Right cardiac atrium (tissue), 5 donors: ENCODE results near the gene ATG7. TPM values are rescaled to one million over a fixed set of nuclear protein-coding genes. Genes with fewer than 3 reads are reported as not detected.
"Not testable (repeated sequence)": the region's sequence is repeated elsewhere in the genome, so short reads cannot be mapped to it uniquely, and the experiment has no call there.

Experiments used
- ATAC-seq, 2 donors: fragments of 200-7000 bp; cut with Tn5 transposase; one replicate each; pipeline versions ENCODE4 v1.8.0 to v1.9.1; 2020; ENCODE audit warnings: moderate library complexity in 2 of 2, mild to moderate bottlenecking in 1 of 2
- DNase-seq, 3 donors: peaks; one replicate each; pipeline ENCODE4 v3.0.0-alpha.2; 2020
- H3K27ac ChIP-seq: one replicate; pipeline ENCODE4 v1.5.1; 2013; ENCODE audit warnings: mild to moderate bottlenecking, low read length, control low read depth, moderate library complexity
- H3K27me3 ChIP-seq: one replicate; pipeline ENCODE4 v1.6.1; 2013; ENCODE audit not compliant: control insufficient read depth, insufficient read depth
- H3K4me1 ChIP-seq: one replicate; pipeline ENCODE4 v1.6.1; 2013; ENCODE audit warnings: low read length; ENCODE audit not compliant: control insufficient read depth, insufficient read depth
- H3K4me3 ChIP-seq: one replicate; pipeline ENCODE4 v1.5.1; 2013; ENCODE audit warnings: low read length, control low read depth
- H3K9me3 ChIP-seq: one replicate; pipeline ENCODE4 v1.6.1; 2013; ENCODE audit warnings: low read length; ENCODE audit not compliant: control insufficient read depth
- WGBS: extraction: QIAGEN DNeasy Blood & Tissue Kit; methylation state at CpG from one replicate; pipeline ENCODE4 v1.1.7; 2013; 5-methylcytosine and 5-hydroxymethylcytosine counted together
- intact Hi-C, 4 donors: fragments of 100-400 bp; cut with DNase I; formaldehyde crosslinking; loops; one replicate each; pipeline versions ENCODE4 v1.11.0 to v1.14.0; 2022 to 2023
- polyA plus RNA-seq: library from polyadenylated mRNA; stranded (reverse); fragments of 200-250 nt; gene quantifications from one replicate; pipeline ENCODE4 v1.2.3, GENCODE V29; 2013
- total RNA-seq, 4 donors: library from RNA; stranded (reverse); fragmentation: NEBNext Ultra II Directional; extraction: Animal tissue kit (Norgen Biotek cat#: 25700); gene quantifications; one replicate each; pipeline ENCODE4 v1.2.1, GENCODE V29; 2021
- donor health status: healthy with polysubstance abuse.
- donor health status: DM: no; HTN: yes; CAD: no.
- donor health status: DM: no; HTN: no; CAD: no.
- donor health status: DM: no; HTN: yes; CAD: no; lungs with severe emphysema.
- donor health status: DM: yes; HTN: yes; CAD: no.

The ATG7 gene
- total and polyA plus RNA-seq, 5 donors = 5.9 to 22.3 (median 19.6) TPM

- Histone ChIP-seq H3K4me3 (no peak overlapping the region), H3K27ac (no peak overlapping the region), H3K4me1 (no peaks in the 10 kb centered on the region), H3K9me3 (no peaks in the 10 kb centered on the region), H3K27me3 (no peaks in the 10 kb centered on the region)
- intact Hi-C loops = no loop called here
- WGBS = 92% methylated on average over 3 of the region's 3 CpGs
- DNase-seq (no peak), ATAC-seq (no peak)
These were observed 159.1 kb downstream of the ATG7 start for GRCh38 chr3:11431319-11431718.

- Histone ChIP-seq H3K9me3 (no peaks in the 10 kb centered on the region), H3K4me1 (no peaks in the 10 kb centered on the region), H3K4me3 (no peak overlapping the region), H3K27ac (peak overlapping the region; percentile 49), H3K27me3 (no peaks in the 10 kb centered on the region)
- DNase-seq (peak; percentile 71 to 88 (median 83)), ATAC-seq (peak; percentile 82 to 95)
- intact Hi-C loops = no loop called here
- WGBS = 24% methylated on average over 3 of the region's 3 CpGs
These were observed 161.9 kb downstream of the ATG7 start for GRCh38 chr3:11434017-11434526.

GRCh38 chr3:11434563-11435096 is 162.4 kb downstream of the ATG7 start:
- Histone ChIP-seq H3K27me3 (no peaks in the 10 kb centered on the region), H3K27ac (peak overlapping the region; percentile 49), H3K4me3 (no peak overlapping the region), H3K9me3 (no peaks in the 10 kb centered on the region), H3K4me1 (no peaks in the 10 kb centered on the region)
- intact Hi-C loops = no loop called here
- 62% methylated on average over 6 of the region's 6 CpGs for WGBS
- DNase-seq = no peak
- ATAC-seq = peak; percentile 15 to 45

- intact Hi-C loops = no loop called here
- no peak for DNase-seq
- H3K9me3 ChIP-seq = no peaks in the 10 kb centered on the region
- no peak overlapping the region for H3K27ac ChIP-seq
- no peak for ATAC-seq
- H3K4me3 ChIP-seq = no peak overlapping the region
- WGBS = 94% methylated on average over 7 of the region's 7 CpGs
- H3K27me3 ChIP-seq = no peaks in the 10 kb centered on the region
- H3K4me1 ChIP-seq = no peaks in the 10 kb centered on the region
These were observed 163.4 kb downstream of the ATG7 start for GRCh38 chr3:11435440-11436165.

GRCh38 chr3:11436775-11437174 is 164.6 kb downstream of the ATG7 start:
- WGBS = 77% methylated on average over 2 of the region's 2 CpGs
- ATAC-seq = no peak
- intact Hi-C loops = no loop called here
- Histone ChIP-seq H3K4me3 (no peak overlapping the region), H3K4me1 (no peaks in the 10 kb centered on the region), H3K27me3 (no peaks in the 10 kb centered on the region), H3K9me3 (no peaks in the 10 kb centered on the region), H3K27ac (no peak overlapping the region)
- no peak for DNase-seq

GRCh38 chr3:11437506-11437905 is 165.3 kb downstream of the ATG7 start:
- ATAC-seq = no peak
- no peaks in the 10 kb centered on the region for H3K27me3 ChIP-seq
- H3K4me3 ChIP-seq = no peak overlapping the region
- intact Hi-C loops = no loop called here
- WGBS = 93% methylated on average over 6 of the region's 6 CpGs
- H3K27ac ChIP-seq = no peak overlapping the region
- no peaks in the 10 kb centered on the region for H3K4me1 ChIP-seq
- no peak for DNase-seq
- H3K9me3 ChIP-seq = no peaks in the 10 kb centered on the region

GRCh38 chr3:11438646-11439045 is 166.4 kb downstream of the ATG7 start:
- Histone ChIP-seq H3K4me1 (no peaks in the 10 kb centered on the region), H3K9me3 (no peaks in the 10 kb centered on the region), H3K27me3 (no peaks in the 10 kb centered on the region), H3K4me3 (no peak overlapping the region), H3K27ac (no peak overlapping the region)
- WGBS = 43% methylated on average over 2 of the region's 2 CpGs
- ATAC-seq (peak; percentile 56 to 65), DNase-seq (peak in 2 of 3 donors; percentile 36 to 72)
- intact Hi-C loops = no loop called here

- DNase-seq, intact Hi-C loops, H3K27me3 ChIP-seq, ATAC-seq, H3K9me3 ChIP-seq, H3K27ac ChIP-seq, H3K4me1 ChIP-seq, H3K4me3 ChIP-seq: not testable (repeated sequence)
- 87% methylated on average over 7 of the region's 7 CpGs for WGBS
These were observed 169.1 kb downstream of the ATG7 start for GRCh38 chr3:11441346-11441745.

- Histone ChIP-seq H3K4me3 (no peak overlapping the region), H3K27me3 (no peaks in the 10 kb centered on the region), H3K27ac (no peak overlapping the region), H3K9me3 (no peaks in the 10 kb centered on the region), H3K4me1 (no peaks in the 10 kb centered on the region)
- 55% methylated on average over 1 of the region's 1 CpG for WGBS
- DNase-seq (no peak), ATAC-seq (no peak)
- intact Hi-C loops = no loop called here
These were observed 172.2 kb downstream of the ATG7 start for GRCh38 chr3:11444404-11444803.

GRCh38 chr3:11445193-11445592 is 173.0 kb downstream of the ATG7 start:
- ATAC-seq, intact Hi-C loops, H3K9me3 ChIP-seq, H3K27ac ChIP-seq, DNase-seq, H3K27me3 ChIP-seq, H3K4me1 ChIP-seq, H3K4me3 ChIP-seq: not testable (repeated sequence)
- WGBS = 93% methylated on average over 3 of the region's 3 CpGs

- 54% methylated on average over 2 of the region's 2 CpGs for WGBS
- Histone ChIP-seq H3K9me3 (no peaks in the 10 kb centered on the region), H3K4me1 (no peaks in the 10 kb centered on the region), H3K4me3 (no peak overlapping the region), H3K27me3 (no peaks in the 10 kb centered on the region), H3K27ac (no peak overlapping the region)
- intact Hi-C loops = no loop called here
- ATAC-seq (peak; percentile 74 to 94), DNase-seq (peak in 1 of 3 donors; percentile 36)
These were observed 173.7 kb downstream of the ATG7 start for GRCh38 chr3:11445883-11446282.
